Tibial nerve (tissue), 4 donors: Measurements from ENCODE around the gene OPTC.

Source experiments
- EP300 ChIP-seq, 2 donors: sonication (generic); formaldehyde crosslinking; IDR thresholded peaks; one replicate each; pipeline ENCODE4 v1.6.1; 2017; ENCODE audit warnings: antibody characterized with exemption in 2 of 2, mild to moderate bottlenecking in 1 of 2
- POLR2A ChIP-seq, 2 donors: fragments of 450-650 bp; IDR thresholded peaks; one replicate each; pipeline ENCODE4 v1.6.1; 2017; ENCODE audit warnings: antibody characterized with exemption in 2 of 2, mild to moderate bottlenecking in 2 of 2, moderate library complexity in 2 of 2
- TF ChIP-seq, protein P1 (sequence below), 5 experiments: fragments of 200-600 bp in 3 of 5; fragments of 450-650 bp in 2 of 5; sonication (generic) in 3 of 5; IDR thresholded peaks; one replicate each; pipeline ENCODE4 v1.5.1; 2016 to 2019; ENCODE audit warnings: antibody characterized with exemption in 5 of 5, mild to moderate bottlenecking in 3 of 5, moderate library complexity in 2 of 5

DNA sequence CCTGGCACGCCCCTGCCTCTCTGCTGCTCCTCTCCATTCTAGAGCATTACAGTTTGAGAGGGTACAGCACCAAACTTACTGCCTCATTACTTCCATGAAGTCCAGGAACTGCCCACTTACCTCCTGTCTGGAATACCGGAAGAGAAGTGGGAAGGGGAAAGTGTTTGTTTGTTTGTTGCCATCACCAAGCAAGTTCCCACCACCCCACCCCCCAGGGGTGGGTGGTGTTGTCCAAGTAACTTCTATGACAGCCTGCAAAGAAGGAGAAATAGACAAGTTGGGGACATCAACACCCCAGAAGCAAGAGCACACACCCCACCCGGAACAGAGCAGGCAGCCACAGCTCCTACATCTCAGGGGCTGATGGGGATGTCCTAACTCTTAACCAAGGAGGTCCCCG, 18.0 kb downstream of the OPTC start:
- TF ChIP-seq, protein P1, sequence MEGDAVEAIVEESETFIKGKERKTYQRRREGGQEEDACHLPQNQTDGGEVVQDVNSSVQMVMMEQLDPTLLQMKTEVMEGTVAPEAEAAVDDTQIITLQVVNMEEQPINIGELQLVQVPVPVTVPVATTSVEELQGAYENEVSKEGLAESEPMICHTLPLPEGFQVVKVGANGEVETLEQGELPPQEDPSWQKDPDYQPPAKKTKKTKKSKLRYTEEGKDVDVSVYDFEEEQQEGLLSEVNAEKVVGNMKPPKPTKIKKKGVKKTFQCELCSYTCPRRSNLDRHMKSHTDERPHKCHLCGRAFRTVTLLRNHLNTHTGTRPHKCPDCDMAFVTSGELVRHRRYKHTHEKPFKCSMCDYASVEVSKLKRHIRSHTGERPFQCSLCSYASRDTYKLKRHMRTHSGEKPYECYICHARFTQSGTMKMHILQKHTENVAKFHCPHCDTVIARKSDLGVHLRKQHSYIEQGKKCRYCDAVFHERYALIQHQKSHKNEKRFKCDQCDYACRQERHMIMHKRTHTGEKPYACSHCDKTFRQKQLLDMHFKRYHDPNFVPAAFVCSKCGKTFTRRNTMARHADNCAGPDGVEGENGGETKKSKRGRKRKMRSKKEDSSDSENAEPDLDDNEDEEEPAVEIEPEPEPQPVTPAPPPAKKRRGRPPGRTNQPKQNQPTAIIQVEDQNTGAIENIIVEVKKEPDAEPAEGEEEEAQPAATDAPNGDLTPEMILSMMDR (IDR thresholded peaks at IDR 0.05): no peak
- no peak for TF ChIP-seq POLR2A (IDR thresholded peaks at IDR 0.05)
- TF ChIP-seq EP300 (IDR thresholded peaks at IDR 0.05): no peak
